ENCODE measurements around the gene HK1.

Gene HK1

GRCh38 chr10:69382382-69383117 is 104.3 kb downstream of the HK1 start:
- peak; percentile 83 for DNase-seq

- DNase-seq = peak; percentile 27
These were observed 105.3 kb downstream of the HK1 start for GRCh38 chr10:69383558-69383957.

- DNase-seq = no peak
These were observed 106.0 kb downstream of the HK1 start for GRCh38 chr10:69384320-69384719.

- no peak for DNase-seq
These were observed 107.4 kb downstream of the HK1 start for GRCh38 chr10:69385454-69386350.

GRCh38 chr10:69387500-69387899 is 109.2 kb downstream of the HK1 start:
- no peak for DNase-seq

- no peak for DNase-seq
These were observed 110.2 kb downstream of the HK1 start for GRCh38 chr10:69388488-69388887.

- no peak for DNase-seq
These were observed 111.7 kb downstream of the HK1 start for GRCh38 chr10:69389827-69390490.

GRCh38 chr10:69391158-69391557 is 112.9 kb downstream of the HK1 start:
- DNase-seq = no peak

- DNase-seq = peak; percentile 68
These were observed 114.2 kb downstream of the HK1 start for GRCh38 chr10:69392481-69393000.

GRCh38 chr10:69394020-69394419 is 115.7 kb downstream of the HK1 start:
- DNase-seq = no peak

- no peak for DNase-seq
These were observed 119.7 kb downstream of the HK1 start for GRCh38 chr10:69397972-69398371.

GRCh38 chr10:69398466-69398865 is 120.2 kb downstream of the HK1 start:
- DNase-seq = no peak

- DNase-seq = no peak
These were observed 122.6 kb downstream of the HK1 start for GRCh38 chr10:69400936-69401335.

- no peak for DNase-seq
These were observed 123.1 kb downstream of the HK1 start for GRCh38 chr10:69401416-69401815.

GRCh38 chr10:69402386-69402785 is 124.1 kb downstream of the HK1 start:
- no peak for DNase-seq

GRCh38 chr10:69403066-69403465 is 124.8 kb downstream of the HK1 start:
- no peak for DNase-seq

GRCh38 chr10:69403519-69403918 is 125.2 kb downstream of the HK1 start:
- DNase-seq = no peak

GRCh38 chr10:69404786-69405185 is 126.5 kb downstream of the HK1 start:
- no peak for DNase-seq

GRCh38 chr10:69405221-69405620 is 126.9 kb downstream of the HK1 start:
- DNase-seq = no peak

GRCh38 chr10:69406302-69406811 is 128.1 kb downstream of the HK1 start:
- DNase-seq = no peak

GRCh38 chr10:69406816-69407580 is 128.7 kb downstream of the HK1 start:
- no peak for DNase-seq

- DNase-seq = no peak
These were observed 129.5 kb downstream of the HK1 start for GRCh38 chr10:69407621-69408301.

Measured in T1000 (cell line).